Adipocyte (in vitro differentiated cells): ENCODE results near the gene CYP2A7.
A peak's percentile ranks its signal among the peaks of the same experiment; 100 is the strongest.
"Not testable (repeated sequence)": the region's sequence is repeated elsewhere in the genome, so short reads cannot be mapped to it uniquely, and the experiment has no call there.

Experiments
- DNase-seq: peaks from one replicate; pipeline ENCODE4 v3.0.0-alpha.2; 2015; ENCODE audit warnings: low read depth
- H3K27me3 ChIP-seq: replicated peaks from 2 replicates; pipeline ENCODE4 v1.7.0; 2013; ENCODE audit warnings: mild to moderate bottlenecking, low read length, moderate library complexity; ENCODE audit not compliant: control insufficient read depth, insufficient read depth
- H3K36me3 ChIP-seq: 2 replicates; pipeline ENCODE4 v1.7.0; 2013; ENCODE audit warnings: low read length, mild to moderate bottlenecking, moderate library complexity; ENCODE audit not compliant: control insufficient read depth, insufficient read depth, severe bottlenecking
- H3K4me1 ChIP-seq: 2 replicates; pipeline ENCODE4 v1.7.0; 2013; ENCODE audit warnings: mild to moderate bottlenecking, low read length, moderate library complexity; ENCODE audit not compliant: control insufficient read depth, insufficient read depth
- H3K4me3 ChIP-seq: 2 replicates; pipeline ENCODE4 v1.7.0; 2013; ENCODE audit warnings: mild to moderate bottlenecking, low read length, moderate library complexity
- H3K9ac ChIP-seq: 2 replicates; pipeline ENCODE4 v1.7.0; 2013; ENCODE audit warnings: mild to moderate bottlenecking, low read length, moderate library complexity
- H3K9me3 ChIP-seq: 2 replicates; pipeline ENCODE4 v1.7.0; 2013; ENCODE audit warnings: mild to moderate bottlenecking, low read length, moderate library complexity; ENCODE audit not compliant: control insufficient read depth

CYP2A7 gene

DNA sequence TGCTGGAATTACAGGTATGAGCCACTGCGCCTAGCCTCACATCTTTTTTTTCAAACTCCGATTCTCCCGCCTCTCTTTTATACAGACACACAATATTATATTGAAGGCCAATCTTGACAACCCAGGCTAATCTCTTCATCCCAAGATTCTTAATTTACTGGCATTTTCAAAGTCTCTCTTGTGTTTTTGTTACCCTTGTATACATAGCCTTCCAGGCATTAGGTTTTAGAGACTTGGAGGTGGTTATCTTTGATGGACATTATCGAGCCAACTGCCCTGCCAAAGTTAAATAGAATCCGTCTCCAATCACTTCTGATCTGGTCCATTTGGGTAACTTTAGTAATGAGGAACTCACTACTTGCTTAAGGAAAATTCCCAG lies 14.4 kb upstream of the CYP2A7 start:
- Histone ChIP-seq H3K9ac (no peak overlapping the region), H3K36me3 (no peaks in the 10 kb centered on the region), H3K27me3 (no peaks in the 10 kb centered on the region), H3K9me3 (no peaks in the 10 kb centered on the region), H3K4me1 (peaks cover 5% of the 10 kb centered on the region), H3K4me3 (no peak overlapping the region)
- DNase-seq = no peak

DNA sequence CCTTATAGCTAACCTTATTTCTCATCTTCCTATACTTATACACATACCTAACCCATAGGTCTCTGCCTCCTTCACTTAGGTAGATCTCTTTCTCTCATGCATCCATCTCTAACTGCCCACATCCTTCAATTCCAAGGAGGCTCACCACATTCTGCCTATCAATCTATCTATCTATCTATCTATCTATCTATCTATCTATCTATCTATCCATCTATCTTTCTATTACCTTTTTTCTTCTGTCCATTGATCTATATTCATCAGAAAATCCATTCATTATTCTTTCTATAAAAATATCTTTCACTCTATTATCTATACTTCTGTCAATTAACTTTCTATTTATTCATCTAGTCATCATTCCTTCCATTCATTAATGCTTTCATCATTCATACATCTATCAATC lies 11.1 kb upstream of the CYP2A7 start:
- Histone ChIP-seq H3K36me3 (no peaks in the 10 kb centered on the region), H3K4me1 (peaks cover 16% of the 10 kb centered on the region), H3K4me3 (no peak overlapping the region), H3K27me3 (no peaks in the 10 kb centered on the region), H3K9me3 (no peaks in the 10 kb centered on the region), H3K9ac (no peak overlapping the region)
- DNase-seq = no peak

DNA sequence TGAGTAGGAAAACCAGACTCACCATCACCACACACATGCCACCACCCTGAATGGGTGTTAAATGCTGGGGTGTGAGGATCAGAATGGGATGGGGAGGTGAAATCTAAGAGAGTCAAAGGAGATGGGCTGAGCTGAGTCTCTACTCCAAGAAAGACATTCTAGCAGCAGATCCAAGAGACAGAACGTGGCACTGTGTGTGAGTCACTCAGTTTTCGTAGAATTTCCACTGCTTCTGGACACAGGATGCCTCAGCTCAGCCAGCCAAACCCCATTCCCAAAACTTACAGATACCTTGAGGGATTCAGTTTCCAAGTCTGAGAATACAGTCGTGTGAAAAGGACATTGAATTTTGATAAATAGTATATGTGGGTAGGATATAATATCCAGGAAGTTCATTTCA lies 7.3 kb upstream of the CYP2A7 start:
- Histone ChIP-seq H3K9me3 (no peaks in the 10 kb centered on the region), H3K9ac (no peak overlapping the region), H3K27me3 (no peaks in the 10 kb centered on the region), H3K4me1 (peaks cover 20% of the 10 kb centered on the region), H3K4me3 (no peak overlapping the region), H3K36me3 (no peaks in the 10 kb centered on the region)
- DNase-seq = no peak

- H3K4me1 ChIP-seq = peaks cover 20% of the 10 kb centered on the region
Measured at GRCh38 chr19:40888191-40888590, 6.2 kb upstream of the CYP2A7 start.

DNA sequence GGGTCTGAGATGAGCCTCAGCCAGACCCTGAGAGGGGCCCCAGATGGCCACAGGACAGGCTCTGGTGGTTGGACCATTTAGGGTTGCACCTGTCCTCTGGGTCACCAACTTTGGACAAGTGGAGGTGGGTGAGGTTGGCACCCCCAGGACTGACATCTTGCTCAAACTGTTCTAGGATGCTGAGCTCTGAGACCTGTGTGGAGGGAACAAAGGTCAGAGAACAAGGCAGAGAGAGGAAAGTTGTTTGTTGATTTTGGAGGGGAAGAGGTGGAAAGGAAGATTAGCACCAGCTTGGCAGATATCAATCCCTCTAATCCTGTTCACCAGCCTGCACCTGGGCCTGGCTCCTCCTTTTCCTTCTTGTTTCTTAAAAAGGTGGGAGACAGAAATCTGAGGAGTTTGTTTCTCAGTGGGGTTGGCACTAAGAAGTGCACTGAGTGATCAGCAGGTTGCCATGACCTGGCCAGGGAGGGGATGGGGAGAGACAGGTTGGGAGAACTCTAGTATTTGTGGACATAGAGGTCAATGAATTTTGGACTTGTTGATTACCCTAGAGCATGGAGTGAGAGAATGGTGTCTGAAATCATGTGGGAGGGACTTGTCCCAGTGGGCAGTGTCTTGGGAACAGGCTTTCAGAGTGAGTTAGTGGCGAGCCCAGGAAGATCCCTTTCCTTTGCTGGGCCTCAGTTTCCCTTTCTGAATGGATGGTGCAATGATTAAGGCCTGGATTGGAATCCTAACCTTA lies 2.3 kb upstream of the CYP2A7 start:
- H3K9ac ChIP-seq, DNase-seq, H3K27me3 ChIP-seq, H3K4me3 ChIP-seq, H3K9me3 ChIP-seq, H3K36me3 ChIP-seq: not testable (repeated sequence)
- peaks cover 16% of the 10 kb centered on the region for H3K4me1 ChIP-seq

More at GRCh38 chr19:40888191-40888590, 6.2 kb upstream of the CYP2A7 start:
- no peak for DNase-seq
- H3K4me3 ChIP-seq = no peak overlapping the region
- no peaks in the 10 kb centered on the region for H3K9me3 ChIP-seq
- no peaks in the 10 kb centered on the region for H3K36me3 ChIP-seq
- no peak overlapping the region for H3K9ac ChIP-seq
- no peaks in the 10 kb centered on the region for H3K27me3 ChIP-seq

DNA sequence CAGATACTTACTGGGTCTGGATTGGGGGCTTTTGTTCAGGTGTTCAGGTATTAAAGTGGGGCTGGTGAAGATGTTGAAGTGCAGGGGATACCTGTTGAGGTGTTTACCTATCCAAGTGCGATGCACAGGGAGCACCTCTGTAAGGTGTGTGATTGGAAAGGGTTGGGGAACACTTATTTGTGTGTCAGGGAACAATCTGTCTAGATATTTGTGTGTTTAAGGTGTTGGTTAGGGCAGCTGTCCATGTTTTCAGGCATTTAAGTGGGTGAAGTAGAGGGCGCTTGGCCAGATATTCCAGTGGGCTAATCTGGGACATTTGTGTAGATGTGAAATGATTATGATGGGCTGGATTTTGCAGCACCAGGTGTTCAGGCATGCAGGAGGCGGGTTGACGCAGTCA lies 2.7 kb downstream of the CYP2A7 start:
- not testable (repeated sequence) for H3K27me3 ChIP-seq

DNA sequence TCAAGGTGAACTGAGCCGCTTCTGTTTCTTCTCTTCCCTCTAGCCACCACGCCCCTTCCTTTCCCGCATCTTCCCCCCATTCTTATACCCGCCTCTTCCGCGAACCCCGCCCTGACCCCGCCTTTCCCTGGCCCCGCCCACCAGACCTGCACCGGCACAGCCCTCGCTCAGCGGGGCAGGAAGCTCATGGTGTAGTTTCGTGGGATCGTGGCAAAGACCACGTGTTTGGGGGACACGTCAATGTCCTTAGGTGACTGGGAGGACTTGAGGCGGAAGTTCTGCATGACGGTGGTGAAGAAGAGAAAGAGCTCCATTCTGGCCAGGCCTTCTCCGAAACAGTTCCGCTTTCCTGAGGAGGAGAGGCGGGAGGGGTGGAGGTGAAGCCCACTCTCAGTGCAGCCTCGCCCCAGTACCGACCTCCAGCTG lies 6.5 kb downstream of the CYP2A7 start:
- H3K4me1 ChIP-seq, H3K9me3 ChIP-seq, H3K9ac ChIP-seq, H3K4me3 ChIP-seq, H3K36me3 ChIP-seq, H3K27me3 ChIP-seq: not testable (repeated sequence)
- DNase-seq = peak; percentile 11

More for the DNA sequence above, 2.7 kb downstream of the CYP2A7 start:
- H3K4me3 ChIP-seq, H3K36me3 ChIP-seq, H3K9me3 ChIP-seq, H3K4me1 ChIP-seq, H3K9ac ChIP-seq, DNase-seq: not testable (repeated sequence)

- H3K4me1 ChIP-seq, H3K4me3 ChIP-seq, H3K9me3 ChIP-seq, H3K27me3 ChIP-seq, H3K36me3 ChIP-seq, DNase-seq, H3K9ac ChIP-seq: not testable (repeated sequence)
Measured at GRCh38 chr19:40874874-40875273, 7.2 kb downstream of the CYP2A7 start.

DNA sequence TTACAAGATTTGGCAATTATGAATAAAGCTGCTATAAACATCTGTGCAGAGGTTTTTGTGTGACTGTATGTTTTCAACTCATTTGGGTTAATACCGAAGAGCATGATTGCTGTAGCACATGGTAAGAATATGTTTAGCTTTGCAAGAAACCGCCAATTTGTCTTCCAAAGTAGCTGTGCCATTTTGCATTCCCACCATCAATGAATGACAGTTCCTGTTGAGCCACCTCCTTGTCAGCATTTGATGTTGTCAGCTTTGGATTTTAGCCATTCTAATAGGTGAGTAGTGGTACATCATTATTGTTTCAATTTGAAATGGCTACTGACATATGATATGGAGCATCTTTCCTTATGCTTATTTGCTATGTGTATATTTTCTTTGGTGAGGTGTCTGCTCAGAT lies 8.2 kb downstream of the CYP2A7 start:
- not testable (repeated sequence) for H3K36me3 ChIP-seq, H3K4me1 ChIP-seq, H3K27me3 ChIP-seq, H3K4me3 ChIP-seq, H3K9me3 ChIP-seq, H3K9ac ChIP-seq, DNase-seq

- Histone ChIP-seq H3K4me3 (no peak overlapping the region), H3K4me1 (no peaks in the 10 kb centered on the region), H3K36me3 (no peaks in the 10 kb centered on the region), H3K9ac (no peak overlapping the region), H3K27me3 (no peaks in the 10 kb centered on the region), H3K9me3 (no peaks in the 10 kb centered on the region)
- DNase-seq = no peak
Measured at GRCh38 chr19:40872209-40872608, 9.8 kb downstream of the CYP2A7 start.

DNA sequence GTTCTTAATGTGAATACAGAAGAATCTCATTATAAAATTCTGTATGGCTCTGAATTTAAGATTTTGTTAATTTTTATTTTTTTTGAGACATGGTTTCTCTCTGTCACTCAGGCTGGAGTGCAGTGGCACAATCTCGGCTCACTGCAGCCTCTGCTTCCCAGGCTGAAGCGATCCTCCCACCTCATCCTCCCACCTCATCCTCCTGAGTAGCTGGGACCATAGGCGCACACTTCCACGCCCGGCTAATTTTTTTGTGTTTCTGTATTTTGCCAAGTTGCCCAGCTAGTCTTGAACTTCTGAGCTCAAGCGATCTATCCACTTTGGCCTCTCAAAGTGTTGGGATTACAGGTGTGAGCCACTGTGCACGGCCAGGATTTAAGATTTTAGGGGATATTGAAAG lies 14.3 kb downstream of the CYP2A7 start:
- DNase-seq = no peak
- H3K36me3 ChIP-seq = no peaks in the 10 kb centered on the region
- H3K4me3 ChIP-seq = no peak overlapping the region
- no peaks in the 10 kb centered on the region for H3K27me3 ChIP-seq
- H3K4me1 ChIP-seq = peaks cover 6% of the 10 kb centered on the region
- no peak overlapping the region for H3K9ac ChIP-seq
- no peaks in the 10 kb centered on the region for H3K9me3 ChIP-seq
